NOMO-1 treated with dmso at 0.1 percent for 144 hours (cell line): ENCODE data around the gene ANTKMT.
"Not testable (repeated sequence)": the region's sequence is repeated elsewhere in the genome, so short reads cannot be mapped to it uniquely, and the experiment has no call there.

Experiments
- DNase-seq: peaks from one replicate; lab custom pipeline; 2025; ENCODE audit not compliant: unreplicated experiment; lab: John Stamatoyannopoulos, UW

Gene ANTKMT

DNA sequence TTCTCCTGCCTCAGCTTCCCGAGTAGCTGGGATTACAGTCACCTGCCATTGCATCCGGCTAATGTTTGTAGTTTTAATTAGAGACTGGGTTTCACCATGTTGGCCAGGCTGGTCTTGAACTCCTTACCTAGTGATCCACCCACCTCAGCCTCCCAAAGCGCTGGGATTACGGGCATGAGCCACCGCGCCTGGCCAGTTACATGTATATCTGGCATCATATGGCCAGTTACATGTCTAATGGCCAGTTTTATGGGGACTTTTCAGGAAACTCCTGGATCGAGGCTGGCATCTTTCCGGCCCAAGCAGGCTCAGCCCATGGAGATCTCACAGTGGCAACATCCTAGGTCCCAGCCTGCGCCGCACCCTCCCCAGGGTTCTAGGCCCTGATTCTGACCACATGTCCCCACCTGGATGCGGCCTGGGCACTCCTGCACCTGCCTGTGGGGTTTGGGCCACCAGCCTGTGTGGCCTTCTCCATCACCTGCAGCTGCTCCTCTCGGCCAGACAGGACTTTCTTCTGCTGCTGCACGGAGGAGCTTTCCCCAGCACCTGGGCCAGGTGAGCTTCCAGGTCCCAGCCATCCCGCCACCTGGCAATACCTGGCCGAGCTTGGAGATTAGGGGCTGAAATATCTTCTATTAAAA, 21.2 kb downstream of the ANTKMT start:
- DNase-seq, result no peak

DNA sequence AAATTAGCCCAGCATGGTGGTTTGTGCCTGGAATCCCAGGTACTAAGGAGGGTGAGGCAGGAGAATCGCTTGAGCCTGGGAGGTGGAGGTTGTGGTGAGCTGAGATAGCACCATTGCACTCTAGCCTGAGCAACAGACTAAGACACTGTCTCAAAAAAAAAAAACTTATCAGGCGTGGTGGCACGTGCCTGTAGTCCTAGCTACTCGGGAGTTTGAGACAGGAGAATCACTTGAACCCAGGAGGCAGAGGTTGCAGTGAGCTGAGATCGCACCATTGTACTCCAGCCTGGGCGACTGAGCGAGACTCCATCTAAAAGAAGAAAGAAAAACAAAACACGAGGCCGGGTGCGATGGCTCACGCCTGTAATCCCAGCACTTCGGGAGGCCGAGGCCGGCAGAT, 21.9 kb downstream of the ANTKMT start:
- DNase-seq, result not testable (repeated sequence)

DNA sequence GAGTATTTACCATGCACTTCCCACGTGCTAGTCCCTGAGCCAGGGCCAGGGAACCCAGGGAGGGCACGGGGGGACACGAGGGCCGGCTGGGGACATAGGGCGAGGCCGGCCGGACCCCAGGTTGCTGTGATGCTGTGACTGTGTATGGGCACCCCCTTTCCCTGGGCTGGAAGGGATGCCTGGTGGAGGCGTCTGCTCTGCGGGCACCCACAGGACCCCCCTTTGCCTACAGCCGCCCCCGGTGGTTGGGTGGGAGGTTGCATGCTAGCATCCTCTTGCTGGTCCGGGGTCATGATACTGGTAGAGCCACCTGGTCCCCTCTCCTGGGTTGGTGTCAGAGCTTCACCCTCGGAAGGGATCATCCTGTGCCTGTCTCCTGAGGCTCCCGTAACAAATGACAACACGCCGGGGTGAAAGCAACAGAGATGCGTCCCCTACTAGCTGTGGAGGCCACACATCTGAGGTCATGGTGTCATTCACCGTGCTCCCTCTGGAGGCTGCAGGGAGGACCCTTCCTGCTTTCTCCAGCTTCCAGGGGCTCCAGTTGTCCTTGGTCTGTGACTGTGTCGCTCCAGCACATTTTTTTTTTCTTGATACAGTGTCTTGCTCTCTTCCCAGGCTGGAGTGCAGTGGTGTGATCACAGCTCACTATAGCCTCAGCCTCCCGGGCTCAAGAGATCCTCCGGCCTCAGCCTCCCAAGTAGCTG, 23.0 kb downstream of the ANTKMT start:
- DNase-seq, result no peak

DNA sequence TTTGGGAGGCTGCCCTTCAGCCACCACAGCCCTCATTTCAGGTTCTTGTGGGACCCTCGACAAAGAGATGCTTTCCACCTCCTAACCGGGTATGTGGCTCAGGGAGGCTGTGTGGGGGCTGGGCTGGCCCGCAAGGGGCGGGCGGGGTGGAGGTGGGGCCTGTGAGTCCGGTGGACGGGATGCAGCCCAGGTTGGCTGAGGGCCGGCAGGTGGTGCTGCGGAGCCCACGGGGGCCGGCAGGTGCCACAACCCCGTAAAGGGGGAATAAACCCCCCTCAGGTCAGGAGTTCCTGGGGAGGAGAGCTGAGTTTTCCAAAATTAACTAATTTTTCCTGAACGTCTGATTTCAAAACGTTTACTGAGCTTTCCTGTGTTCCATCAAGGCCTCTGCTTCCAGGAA, 24.8 kb downstream of the ANTKMT start:
- no peak for DNase-seq

DNA sequence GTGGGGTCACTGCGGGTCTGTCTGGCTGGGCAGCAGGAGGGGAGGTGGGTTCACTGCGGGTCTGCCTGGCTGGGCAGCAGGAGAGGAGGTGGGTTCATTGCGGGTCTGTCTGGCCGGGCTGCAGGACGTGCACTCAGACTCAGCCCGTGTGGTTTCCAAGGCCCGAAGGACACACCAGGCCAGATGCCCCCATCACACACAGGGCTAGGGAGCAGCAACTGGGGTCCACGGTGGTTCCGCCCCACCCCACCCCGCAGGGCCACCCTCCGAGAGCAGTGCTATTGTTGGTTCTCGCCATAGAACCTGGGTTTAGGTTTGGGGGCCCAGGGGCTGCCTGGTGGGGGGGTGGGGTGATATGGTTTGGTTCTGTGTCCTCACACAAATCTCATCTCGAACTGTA, 25.7 kb downstream of the ANTKMT start:
- no peak for DNase-seq

DNA sequence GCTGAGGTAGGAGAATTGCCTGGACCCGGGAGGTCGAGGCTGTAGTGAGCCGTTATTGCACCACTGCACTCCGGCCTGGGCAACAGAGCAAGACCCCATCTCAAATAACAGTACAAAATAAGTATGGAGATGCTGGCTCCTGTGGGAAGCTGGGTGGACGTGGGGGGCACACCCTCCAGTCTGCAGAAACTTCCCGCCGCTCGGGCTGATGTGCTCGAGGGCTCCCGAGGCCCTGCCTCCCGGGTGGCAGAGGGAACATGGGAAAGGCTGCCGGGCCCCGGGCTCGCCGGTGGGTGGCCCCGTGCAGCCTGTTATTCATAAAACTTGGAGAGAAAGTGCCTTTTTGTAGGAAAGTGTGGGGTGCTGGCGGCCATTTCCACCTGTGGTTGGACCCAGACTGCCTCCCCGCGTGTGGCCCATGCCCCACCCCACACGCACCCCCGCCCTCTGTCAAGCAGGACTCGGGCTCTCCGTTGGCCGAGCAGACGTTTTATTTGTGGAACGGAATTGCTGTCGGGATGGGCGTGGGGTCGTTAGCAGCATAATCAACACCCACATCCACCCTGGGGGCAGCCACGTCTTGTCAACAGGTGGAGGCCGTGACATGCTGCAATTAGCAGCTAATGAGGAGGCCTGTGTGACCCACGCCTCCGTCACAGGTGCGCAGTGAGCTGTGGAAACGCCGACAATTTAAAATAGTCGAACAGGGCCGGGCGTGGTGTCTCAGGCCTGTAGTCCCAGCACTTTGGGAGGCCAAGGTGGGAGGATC, 27.2 kb downstream of the ANTKMT start:
- no peak for DNase-seq

DNA sequence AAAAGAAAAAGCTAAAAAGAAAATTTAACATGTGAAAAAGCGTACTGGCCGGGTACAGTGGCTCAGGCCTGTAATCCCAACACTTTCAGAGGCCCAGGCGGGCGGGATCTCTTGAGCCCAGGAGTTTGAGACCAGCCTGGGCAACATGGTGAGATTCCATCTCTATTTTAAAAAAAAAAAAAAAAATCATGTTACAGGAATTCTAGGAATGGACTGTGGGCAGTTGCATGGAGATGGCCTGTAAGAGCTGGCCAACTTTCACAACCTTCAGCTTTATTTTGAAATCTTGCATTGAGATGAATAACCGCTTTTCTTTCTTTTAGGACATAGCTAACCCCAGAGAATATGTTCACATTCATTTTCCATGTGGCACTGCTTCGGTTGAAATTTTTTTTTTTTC, 28.1 kb downstream of the ANTKMT start:
- no peak for DNase-seq

DNA sequence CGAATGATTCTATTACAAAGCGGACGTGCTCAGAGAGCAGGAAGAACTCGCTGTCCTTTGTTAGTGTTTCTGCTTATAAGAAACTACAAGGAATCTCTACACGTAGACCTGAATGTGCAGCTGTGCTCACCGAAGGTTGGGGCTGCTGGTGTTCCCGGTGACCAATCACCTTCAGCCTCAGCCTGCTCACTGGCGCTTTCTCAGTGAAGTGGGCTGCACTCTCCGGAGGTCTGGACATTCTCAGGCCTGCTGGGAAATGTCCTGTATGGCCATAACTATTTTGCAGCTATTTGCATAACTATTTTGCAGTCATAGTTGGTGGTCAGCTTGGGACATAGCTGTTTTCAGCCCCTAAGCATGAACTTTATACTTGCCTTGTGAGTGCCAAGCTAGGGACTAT, 29.5 kb downstream of the ANTKMT start:
- DNase-seq, result no peak

DNA sequence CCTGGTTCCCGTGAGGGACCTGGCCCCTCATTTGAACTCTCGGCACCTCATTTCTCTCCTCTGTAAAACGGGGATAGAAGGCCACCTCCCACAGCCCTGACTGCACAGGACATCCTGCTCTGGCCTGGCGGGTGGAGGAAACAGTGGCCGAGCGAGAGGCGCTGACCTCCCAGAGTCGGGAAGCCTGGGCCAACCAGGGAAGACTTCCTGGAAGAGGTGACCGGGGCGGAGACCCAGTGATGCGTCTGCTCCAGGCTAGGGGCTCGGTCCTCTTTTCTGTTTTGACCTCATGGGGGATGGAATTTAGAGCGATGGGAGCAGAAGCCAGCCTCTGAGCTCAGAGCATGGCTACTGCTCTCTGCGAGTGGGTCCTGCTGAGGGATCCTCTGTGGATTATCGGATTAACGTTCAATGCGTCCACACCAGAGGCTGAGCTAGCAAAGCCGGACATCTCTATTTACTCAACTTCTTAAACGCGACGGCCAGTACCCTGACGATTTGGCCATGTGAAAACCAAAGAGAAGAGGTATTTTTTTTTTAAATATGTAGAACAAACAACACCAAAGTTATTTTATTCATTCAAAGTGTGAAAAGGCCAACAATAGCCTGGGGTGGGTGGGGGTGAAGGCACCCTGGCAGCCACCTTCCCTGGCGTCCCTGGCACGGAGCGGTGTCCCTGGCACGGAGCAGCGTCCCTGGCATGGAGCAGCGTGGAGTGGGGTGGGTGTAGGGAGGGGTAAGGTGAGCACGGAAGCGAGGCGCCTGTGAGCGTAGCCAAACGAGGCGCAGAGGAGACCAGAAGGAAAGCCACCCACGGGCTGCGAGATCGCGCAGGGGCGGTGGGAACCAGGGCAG, 30.4 kb downstream of the ANTKMT start:
- DNase-seq, result no peak

DNA sequence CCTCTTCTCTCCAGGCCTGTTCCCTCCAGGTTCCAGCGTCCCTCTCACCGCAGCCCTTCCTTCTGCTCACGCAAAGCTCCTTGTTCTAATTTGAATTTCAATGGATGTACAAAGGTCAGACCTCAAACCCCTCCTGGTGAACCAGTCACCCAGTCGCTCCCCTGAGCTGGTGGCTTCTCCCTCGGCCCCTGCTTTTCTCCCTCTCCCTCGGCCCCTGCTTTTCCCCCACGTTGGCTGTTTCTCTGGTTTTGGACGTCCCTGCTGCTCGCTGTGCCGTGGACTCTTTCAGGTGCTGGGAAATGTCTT, 31.0 kb downstream of the ANTKMT start:
- DNase-seq, result no peak

DNA sequence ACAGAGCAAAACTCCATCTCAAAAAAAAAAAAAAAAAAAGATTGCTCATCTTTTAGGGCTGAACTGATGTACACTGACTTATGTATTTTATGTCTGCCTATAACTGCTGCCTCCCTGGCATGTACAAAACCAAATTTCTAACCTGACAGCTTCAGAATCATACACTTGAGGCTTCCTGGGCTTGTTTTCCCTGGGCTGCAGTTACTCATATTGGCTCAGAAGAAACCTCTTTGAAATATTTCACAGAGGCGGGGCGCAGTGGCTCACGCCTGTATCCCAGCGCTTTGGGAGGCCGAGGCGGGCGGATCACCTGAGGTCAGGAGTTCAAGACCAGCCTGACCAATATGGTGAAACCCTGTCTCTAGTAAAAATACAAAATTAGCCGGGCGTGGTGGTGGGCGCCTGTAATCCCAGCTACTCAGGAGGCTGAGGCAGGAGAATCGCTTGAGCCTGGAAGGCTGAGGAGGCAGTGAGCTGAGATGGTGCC, 33.2 kb downstream of the ANTKMT start:
- DNase-seq, result not testable (repeated sequence)

DNA sequence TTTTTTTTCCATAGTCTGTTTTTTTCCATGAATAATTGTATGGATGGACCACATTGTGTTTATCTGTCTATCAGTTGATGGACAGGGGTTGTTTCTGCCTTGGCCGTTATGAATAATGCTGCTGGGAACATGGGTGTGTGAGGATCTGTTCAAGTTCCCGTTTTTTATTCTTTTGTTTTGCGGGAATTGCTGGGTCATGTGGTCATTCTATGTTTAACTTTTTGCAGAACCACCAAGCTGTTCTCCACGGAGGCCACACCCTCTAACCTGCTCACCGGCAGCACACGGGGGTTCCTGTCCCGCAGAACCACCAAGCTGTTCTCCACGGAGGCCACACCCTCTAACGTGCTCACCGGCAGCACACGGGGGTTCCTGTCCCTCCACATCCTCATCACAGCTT, 33.7 kb downstream of the ANTKMT start:
- peak; percentile 44 for DNase-seq

DNA sequence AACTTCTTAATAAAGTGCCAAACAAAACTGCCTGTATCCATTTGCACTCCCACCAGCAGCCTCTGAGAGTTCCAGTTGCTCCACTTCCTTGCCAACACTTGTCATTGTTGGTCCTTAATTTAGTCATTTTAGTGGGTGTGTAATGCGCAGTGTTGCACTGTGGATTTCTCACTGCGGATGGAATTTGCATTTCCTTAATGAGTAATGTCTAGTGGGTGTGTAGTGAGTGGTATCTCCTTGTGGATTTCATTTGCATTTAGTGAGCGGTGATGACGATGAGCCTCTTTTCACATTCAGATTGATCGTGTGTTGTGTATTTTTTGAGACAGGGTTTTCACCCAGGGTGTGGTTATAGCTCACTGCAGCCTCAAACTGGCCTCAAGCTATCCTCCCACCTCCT, 35.5 kb downstream of the ANTKMT start:
- no peak for DNase-seq

DNA sequence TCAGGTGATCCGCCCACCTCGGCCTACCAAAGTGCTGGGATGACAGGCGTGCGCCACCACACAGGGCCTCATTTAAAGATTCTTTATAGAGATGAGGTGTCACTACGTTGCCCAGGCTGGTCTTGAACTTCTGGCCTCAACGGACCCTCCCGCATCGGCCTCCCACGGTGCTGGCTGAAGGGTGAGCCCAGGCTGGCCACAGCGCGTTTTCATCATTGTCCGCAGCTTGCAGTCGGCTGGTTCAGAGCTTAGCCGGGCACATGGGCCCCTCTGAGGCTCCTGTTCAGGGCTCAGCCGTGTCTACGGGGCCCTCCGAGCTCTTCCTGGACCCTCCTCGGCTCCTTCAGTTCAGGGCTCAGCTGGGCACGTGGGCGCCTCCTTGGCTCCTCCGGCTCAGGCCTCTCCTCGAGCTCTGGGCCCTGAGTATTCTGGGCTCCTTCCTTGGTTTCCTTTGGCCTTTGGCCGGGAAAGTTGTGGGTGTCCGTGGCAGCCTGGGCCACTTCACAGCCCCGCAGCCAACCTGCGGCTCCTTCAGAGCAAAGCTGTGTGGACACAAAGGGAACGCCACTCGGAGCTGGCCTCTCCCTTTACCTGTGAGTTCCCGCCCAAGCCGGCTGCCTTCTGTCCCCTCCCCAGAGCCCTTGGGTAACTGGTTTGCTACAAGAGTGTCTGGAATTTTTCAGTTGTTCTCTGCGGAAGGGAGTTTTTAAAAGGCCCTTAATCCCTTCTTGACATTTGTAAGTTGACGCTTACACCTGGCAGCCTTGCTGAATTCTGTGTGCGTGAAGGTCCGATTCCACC, 38.4 kb downstream of the ANTKMT start:
- no peak for DNase-seq

DNA sequence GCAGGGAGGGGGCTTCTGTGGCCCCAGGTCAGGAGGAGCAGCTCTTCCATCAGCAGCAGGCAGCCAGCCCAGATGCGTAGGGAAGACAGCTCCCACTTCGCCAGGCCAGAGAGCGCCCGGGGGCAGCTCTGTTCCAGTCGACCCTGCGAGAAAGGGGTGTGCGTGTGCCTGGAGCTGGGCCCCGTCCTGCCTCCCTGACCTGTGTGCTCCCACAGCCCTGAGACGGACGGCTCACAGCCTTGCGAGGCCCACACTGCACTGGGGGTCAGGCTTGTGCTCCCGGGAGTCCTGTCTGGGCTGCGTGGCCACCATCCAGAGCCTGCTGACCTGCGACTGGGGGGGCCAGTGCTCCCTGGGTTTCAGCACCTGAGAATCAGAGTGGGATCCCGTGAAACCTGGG, 39.1 kb downstream of the ANTKMT start:
- DNase-seq, result no peak

DNA sequence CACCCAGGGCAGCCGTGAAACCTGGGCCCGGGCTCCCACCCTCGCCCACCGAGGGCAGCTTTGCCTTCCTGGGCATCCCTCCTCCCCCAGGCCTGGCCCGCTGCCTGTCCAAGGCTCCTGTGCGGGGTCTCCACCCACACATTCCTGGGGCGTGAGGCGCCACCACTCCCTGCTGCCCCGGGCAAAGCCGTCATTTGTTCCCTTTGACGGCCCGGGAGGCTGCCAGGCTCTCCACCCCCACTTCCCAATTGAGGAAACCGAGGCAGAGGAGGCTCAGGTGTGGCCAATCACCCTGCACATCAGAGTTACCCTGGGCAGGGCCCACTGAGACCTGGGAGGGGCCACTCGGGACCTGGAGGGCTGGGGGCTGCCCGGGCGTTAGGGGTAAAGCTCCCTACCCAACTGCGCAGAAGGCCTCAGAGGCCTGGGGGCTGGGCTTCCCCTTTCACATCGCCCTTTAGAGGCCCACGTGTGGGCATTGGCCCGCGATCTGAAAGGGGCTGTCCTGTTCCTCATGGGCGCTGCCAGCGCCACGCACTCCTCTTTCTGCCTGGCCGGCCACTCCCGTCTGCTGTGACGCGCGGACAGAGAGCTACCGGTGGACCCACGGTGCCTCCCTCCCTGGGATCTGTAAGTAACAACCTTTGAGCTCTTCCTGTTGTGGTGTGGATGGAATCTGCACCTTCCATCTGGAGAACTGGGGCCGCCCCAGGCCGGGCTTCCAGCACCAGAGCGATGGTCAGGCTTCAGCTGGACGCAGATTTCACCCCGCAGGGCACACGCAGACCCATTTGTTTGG, 39.8 kb downstream of the ANTKMT start, which contains the start of gene MSLN:
Gene MSLN, plus strand, starts transcription at position 190 of the 799 bp plus-strand sequence. CDS start 1,947 bp downstream, outside the sequence.
- peak; percentile 86 for DNase-seq

DNA sequence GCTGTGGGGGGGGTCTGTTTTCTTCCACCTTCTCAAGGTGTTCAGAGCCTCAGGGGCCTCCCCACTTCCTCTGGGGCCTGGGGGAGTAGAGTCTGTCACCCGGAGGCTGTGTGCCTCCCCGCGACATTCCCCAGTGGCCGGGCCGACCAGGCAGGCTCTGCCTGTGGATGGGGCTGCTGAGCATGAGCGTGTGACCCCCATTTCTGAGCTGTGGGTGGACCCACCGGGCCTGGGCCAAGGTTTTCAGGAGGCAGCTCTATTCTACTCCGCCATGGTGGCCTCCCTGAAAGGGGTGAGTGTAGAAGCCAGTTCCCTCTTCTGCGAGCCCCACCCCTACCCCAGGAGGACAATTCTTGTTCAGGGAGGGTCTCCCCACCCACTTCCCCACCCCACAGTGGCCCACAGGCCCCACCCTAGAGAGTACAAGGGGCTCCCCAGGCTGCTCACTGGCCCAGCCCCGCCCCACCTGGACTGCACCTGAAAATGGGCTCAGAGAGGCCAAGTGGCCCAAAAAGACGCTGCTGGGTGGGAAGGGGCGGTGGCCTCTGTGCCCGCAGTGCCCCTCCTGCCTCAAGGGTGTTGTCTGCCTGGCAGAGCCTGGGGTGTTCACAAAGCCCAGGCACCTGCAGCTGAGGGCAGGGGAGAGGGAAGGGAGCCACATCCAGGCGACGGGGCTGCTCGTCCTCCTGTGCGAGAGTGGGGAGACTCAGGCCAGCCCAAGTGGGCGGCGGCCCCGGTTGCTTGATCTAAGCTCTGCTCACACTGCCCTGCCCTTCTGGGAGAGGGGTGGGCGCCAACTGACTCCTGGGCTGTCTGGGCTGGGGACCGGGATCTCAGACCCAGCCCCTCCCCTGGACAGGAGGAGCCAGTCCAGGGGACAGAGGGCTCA, 40.9 kb downstream of the ANTKMT start:
- no peak for DNase-seq

DNA sequence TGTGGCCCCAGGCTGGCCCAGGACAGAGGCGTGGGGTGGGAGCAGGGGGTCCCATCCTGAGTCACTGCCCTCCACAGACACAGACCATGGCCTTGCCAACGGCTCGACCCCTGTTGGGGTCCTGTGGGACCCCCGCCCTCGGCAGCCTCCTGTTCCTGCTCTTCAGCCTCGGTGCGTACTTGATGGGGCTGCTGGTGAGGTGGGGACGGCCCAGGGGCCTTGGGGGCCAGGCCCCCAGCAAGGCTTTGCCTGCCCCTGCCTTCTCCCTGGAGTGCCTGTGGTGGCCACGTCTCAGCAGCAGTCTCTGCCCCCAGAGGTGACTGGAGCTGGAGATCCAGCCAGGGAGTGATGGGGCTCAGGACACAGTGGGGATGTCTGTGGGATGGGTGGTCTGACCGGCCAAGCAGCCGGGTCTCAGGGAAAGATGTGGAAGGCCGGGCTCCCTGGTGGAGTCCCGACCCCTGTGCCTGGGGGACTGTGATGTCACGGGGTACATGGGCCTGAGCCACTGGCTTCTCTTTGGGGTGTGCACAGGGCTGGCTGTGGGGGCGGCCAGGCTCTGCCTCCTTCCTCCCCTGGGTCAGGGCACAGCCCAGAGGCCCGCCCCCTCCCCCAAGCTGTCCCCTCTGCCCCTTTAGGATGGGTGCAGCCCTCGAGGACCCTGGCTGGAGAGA, 41.8 kb downstream of the ANTKMT start:
- no peak for DNase-seq
